Naive B cell (primary cell): Measurements from ENCODE around the gene TCTN1. TPM values are rescaled to one million over a fixed set of nuclear protein-coding genes. Genes with fewer than 3 reads are reported as not detected.

Experiments used
- ATAC-seq, 2 donors: fragments of 150-1000 bp; cut with Tn5 transposase; 2 replicates each; pipeline ENCODE4 v1.10.0; 2021; ENCODE audit warnings: low read depth in 2 of 2, mild to moderate bottlenecking in 2 of 2, moderate library complexity in 2 of 2
- DNase-seq: peaks from one replicate; pipeline ENCODE4 v3.0.0; 2022
- H3K27ac Mint-ChIP-seq, 6 donors: one replicate each; pipeline ENCODE4 v1.8.0; 2020 to 2022; ENCODE audit warnings: mild to moderate bottlenecking in 6 of 6, mixed read lengths in 6 of 6, moderate library complexity in 5 of 6, inconsistent platforms in 2 of 6
- H3K27me3 Mint-ChIP-seq, 3 donors: one replicate each; pipeline ENCODE4 v1.8.0; 2021 to 2022; ENCODE audit warnings: mixed read lengths in 3 of 3, mild to moderate bottlenecking in 1 of 3
- H3K36me3 Mint-ChIP-seq, 2 donors: one replicate each; pipeline ENCODE4 v1.8.0; 2020 to 2022; ENCODE audit warnings: mixed read lengths in 2 of 2, inconsistent platforms in 1 of 2, mild to moderate bottlenecking in 1 of 2
- H3K4me1 Mint-ChIP-seq, 3 donors: one replicate each; pipeline ENCODE4 v1.8.0; 2020 to 2022; ENCODE audit warnings: mixed read lengths in 3 of 3, inconsistent platforms in 1 of 3, mild to moderate bottlenecking in 1 of 3, moderate library complexity in 1 of 3
- H3K4me3 Mint-ChIP-seq, 8 donors: one replicate each; pipeline ENCODE4 v1.8.0; 2020 to 2022; ENCODE audit warnings: mild to moderate bottlenecking in 8 of 8, mixed read lengths in 8 of 8, moderate library complexity in 8 of 8, inconsistent platforms in 2 of 8
- H3K9me3 Mint-ChIP-seq, 7 donors: one replicate each; pipeline ENCODE4 v1.8.0; 2020 to 2022; ENCODE audit warnings: mixed read lengths in 7 of 7, mild to moderate bottlenecking in 5 of 7, inconsistent platforms in 2 of 7, moderate library complexity in 1 of 7
- polyA plus RNA-seq, 6 donors: library from polyadenylated mRNA; unstranded; fragments of 300-500 nt; fragmentation: Illumina TruSeq; gene quantifications; one replicate each; pipeline ENCODE4 v1.2.3, GENCODE V29; 2021; ENCODE audit warnings: low read depth in 6 of 6

The TCTN1 gene
- polyA plus RNA-seq, 6 donors from 2014 or later: 52.8 to 109 (median 84.3) TPM

DNA sequence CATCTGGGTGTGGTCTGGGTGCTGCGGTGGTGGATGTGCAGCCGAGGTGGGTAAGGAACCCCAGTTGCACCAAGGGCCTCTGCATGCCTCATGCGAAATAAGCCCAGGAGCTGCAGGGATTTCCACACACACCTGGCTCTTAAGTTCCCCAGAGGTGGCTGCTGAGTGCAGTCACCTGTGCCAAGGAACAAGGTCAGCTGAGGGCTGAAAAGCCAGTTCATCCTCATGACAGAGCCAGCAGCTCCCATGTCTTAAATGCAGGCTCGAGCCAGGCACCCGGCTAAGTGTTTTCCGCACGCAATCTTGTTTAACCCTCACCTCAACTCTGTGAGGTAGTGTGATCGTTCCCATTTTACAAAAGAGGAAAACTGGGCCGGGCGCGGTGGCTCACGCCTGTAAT is 65.3 kb downstream of the TCTN1 start:
- Mint-ChIP-seq H3K27me3 (no peaks in the 10 kb centered on the region), H3K36me3 (peaks cover 35 to 51% of the 10 kb centered on the region in 2 donors), H3K4me1 (peaks cover 68 to 96% (median 89%) of the 10 kb centered on the region in 3 donors), H3K4me3 (peak overlapping the region; percentile 81 to 98 (median 90)), H3K27ac (peak overlapping the region; percentile 63 to 99 (median 84)), H3K9me3 (peaks cover 0 to 2% (median 0%) of the 10 kb centered on the region in 7 donors)
- ATAC-seq (no peak), DNase-seq (no peak)

DNA sequence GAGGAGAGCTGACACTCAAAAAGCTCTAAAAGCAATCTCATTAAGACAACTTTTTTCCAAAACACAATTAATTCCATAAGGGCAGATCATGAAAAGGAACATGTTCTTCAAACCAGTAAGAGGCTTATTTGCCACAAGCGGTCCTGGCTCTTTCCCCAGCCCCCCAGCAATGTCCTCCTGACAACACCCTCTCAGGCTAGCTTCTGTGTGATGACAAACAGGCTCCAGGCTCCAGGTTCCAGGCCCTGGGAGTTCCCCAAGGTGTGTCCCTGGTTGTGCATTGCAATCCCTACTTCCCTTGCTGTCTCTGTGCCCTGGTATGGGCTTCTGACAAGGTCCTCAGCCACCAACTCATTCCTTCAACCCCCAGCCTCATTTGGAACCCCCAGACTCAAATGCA is 66.1 kb downstream of the TCTN1 start:
- Mint-ChIP-seq H3K4me3 (peak overlapping the region; percentile 81 to 98 (median 90)), H3K27ac (peak overlapping the region; percentile 65 to 99 (median 92)), H3K9me3 (no peaks in the 10 kb centered on the region), H3K27me3 (no peaks in the 10 kb centered on the region), H3K36me3 (peaks cover 36 to 51% of the 10 kb centered on the region in 2 donors), H3K4me1 (peaks cover 69 to 96% (median 89%) of the 10 kb centered on the region in 3 donors)
- ATAC-seq (no peak), DNase-seq (no peak)

DNA sequence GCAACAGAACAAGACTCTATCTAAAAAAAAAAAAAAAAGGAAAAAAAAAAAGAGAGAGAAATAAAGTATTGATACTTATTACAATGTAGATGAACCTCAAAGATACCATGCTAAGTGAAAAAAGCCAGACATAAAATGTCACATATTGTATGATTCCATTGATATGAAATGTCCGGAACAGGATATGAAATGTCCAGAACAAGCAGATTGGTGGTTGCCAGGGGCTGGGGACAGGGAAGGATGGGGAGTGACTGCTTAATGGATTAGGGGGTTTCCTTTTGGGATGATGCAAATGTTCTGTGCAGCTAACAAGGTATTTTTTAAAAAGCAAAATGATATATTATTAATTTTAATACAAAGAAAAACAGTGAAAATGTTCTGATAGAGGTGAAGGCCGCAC is 70.0 kb downstream of the TCTN1 start:
- H3K27me3 Mint-ChIP-seq: no peaks in the 10 kb centered on the region
- DNase-seq (no peak), ATAC-seq (no peak)
- peaks cover 58 to 63% of the 10 kb centered on the region in 2 donors for H3K36me3 Mint-ChIP-seq
- peaks cover 61 to 79% (median 70%) of the 10 kb centered on the region in 3 donors for H3K4me1 Mint-ChIP-seq
- peak overlapping the region in 4 of 6 donors; percentile 59 to 99 (median 76) for H3K27ac Mint-ChIP-seq
- peak overlapping the region; percentile 89 to 100 (median 97) for H3K4me3 Mint-ChIP-seq
- H3K9me3 Mint-ChIP-seq: no peaks in the 10 kb centered on the region

DNA sequence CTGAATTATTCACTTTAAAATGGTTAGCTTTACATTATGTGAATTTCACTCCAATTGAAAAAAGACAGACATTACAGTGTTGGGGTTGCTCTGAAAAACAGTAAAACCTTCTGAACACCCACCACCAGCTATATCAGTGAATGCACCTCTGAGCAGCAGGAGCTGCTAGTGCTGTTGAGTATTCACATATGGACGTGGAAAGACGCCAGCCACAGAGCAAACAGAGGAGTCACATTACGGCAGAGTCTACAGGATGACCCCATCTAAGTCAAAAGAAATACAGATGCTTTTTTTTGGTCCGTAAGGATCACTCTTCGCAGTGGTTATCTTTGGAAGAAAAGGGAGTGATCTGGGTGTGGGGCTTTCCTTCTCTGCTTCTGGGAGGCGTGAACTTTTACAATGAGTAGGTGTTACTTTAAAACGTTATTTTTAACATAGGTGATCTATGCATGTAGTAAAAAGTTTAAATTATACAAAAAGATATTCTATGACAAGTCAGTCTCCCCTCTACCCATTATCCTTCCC is 70.4 kb downstream of the TCTN1 start:
- Mint-ChIP-seq H3K36me3 (peaks cover 61 to 63% of the 10 kb centered on the region in 2 donors), H3K9me3 (no peaks in the 10 kb centered on the region), H3K4me1 (peaks cover 60 to 75% (median 65%) of the 10 kb centered on the region in 3 donors), H3K4me3 (peak overlapping the region; percentile 89 to 100 (median 97)), H3K27me3 (no peaks in the 10 kb centered on the region), H3K27ac (peak overlapping the region in 5 of 6 donors; percentile 42 to 99 (median 82))
- DNase-seq (no peak), ATAC-seq (no peak)

DNA sequence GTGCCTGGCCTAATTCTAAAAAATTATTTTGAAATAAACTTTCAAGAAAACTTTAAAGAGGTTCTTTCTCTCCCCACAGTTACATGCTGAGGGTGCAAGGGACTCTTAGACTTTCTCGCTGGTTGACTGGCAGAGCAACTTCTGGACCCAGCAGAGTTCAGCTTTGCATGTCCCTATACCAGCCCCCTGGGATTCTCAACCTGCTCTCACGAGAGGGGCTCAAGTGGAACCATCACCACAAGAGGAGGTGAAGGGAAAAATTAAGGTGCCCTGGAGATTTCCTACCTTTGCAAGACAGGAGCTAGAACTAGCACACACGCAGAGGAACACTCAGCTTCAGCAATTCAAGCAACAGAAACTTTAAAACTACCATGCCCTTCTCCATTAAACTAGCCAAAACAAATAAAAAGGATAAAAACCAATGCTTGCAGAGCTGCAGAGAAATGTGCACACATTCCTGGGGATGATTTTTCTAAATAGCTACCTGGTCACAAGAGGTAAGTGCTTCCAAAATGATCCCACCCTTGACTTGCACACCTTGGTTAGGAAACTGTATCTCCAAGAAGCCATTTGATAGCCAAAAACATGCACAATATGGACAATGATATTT is 72.5 kb downstream of the TCTN1 start:
- H3K4me3 Mint-ChIP-seq: peak overlapping the region; percentile 89 to 100 (median 97)
- DNase-seq (no peak), ATAC-seq (no peak)
- H3K9me3 Mint-ChIP-seq: no peaks in the 10 kb centered on the region
- H3K4me1 Mint-ChIP-seq: peaks cover 59 to 76% (median 68%) of the 10 kb centered on the region in 3 donors
- H3K27ac Mint-ChIP-seq: peak overlapping the region; percentile 47 to 96 (median 91)
- no peaks in the 10 kb centered on the region for H3K27me3 Mint-ChIP-seq
- H3K36me3 Mint-ChIP-seq: peaks cover 50 to 56% of the 10 kb centered on the region in 2 donors

DNA sequence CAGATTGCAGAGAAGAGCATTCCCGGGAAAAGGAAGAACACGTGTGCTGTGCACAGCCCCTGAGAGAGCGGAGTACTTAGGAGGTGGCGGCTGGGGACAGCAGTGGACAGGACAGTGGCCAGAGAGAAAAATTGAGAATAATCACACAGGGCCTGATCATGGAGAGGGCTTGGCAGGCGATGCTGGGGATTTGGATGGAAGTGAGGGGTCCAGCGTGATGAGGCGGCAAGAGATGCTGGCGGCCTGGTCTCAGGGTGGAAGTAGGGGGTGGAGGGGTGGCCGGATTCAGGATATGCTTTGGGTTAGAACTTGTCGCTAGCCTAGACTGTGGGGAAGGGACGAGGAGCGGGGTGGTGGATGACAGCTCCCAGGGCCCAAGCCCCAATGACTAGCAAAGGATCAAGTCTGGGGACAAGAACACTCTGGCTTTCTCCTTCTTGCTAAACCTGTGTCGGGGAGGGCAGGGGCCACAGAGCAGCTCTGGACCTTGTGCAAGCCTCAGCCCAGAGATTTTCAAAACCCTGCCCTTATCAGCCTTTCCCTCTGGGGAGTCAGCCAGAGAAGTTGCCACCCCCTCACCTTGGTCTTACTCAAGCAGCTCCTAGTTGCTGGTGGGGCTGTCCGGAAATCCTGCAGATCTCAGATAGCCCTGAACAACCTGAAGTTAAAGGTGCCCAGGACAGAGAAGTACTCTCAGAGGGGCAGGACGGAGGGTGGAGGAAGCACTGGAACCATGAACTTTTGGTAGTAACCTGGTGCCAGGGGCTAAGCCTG is 73.7 kb downstream of the TCTN1 start:
- Mint-ChIP-seq H3K4me1 (peaks cover 61 to 79% (median 68%) of the 10 kb centered on the region in 3 donors), H3K36me3 (peaks cover 45 to 49% of the 10 kb centered on the region in 2 donors)
- DNase-seq: no peak

DNA sequence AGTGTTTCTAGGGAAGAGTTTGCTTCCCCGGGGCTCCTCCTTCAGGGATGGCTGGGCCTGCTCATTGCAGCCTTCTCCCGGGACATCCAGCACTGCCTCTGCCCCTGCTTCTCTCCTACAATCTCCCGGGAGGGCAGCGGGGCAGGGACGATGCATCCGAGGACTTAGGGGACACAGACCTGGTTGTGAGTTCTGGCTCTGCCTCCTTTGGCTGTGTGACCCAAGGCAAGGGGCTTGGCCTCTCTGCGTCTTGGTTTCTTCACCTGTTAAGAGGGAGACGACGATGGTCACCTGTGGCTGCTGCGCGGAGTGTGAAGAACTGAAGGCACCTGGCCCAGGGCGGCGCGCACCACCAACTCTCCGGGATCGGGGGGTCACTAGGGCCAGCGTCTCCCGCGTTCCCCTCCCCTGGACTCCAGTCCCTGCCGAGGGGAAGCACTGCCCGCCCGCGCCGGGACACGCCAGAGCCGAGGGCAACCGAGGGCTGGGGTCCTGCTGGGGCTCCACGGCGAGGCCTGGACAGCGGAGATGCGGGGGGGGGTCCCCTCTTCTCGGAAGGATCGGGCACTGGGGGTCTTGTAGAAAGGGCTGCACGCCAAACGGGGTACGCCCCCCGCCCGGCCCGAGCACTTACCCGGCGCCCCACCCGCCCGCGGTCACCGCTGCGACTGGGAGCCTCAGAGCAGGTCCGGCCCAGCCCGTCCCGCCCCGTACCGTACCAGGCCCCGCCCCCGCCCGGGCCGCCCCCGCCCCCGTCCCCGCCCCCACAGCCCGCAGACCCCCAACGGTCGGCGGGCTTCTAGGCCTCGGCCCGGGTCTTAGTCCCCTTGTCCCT is 74.7 kb downstream of the TCTN1 start, which contains the start of gene HVCN1:
TSS of gene HVCN1 (minus strand) at position 670 of the 835 bp plus-strand sequence. CDS start 5,870 bp downstream, outside the sequence.
- ATAC-seq: peak; percentile 59
- no peaks in the 10 kb centered on the region for H3K9me3 Mint-ChIP-seq
- H3K4me1 Mint-ChIP-seq: peaks cover 59 to 74% (median 64%) of the 10 kb centered on the region in 3 donors
- H3K27me3 Mint-ChIP-seq: no peaks in the 10 kb centered on the region
- peak; percentile 44 for DNase-seq
- peak within 1 kb of the TSS; percentile 89 to 100 (median 98) for H3K4me3 Mint-ChIP-seq
- H3K36me3 Mint-ChIP-seq: peaks cover 45 to 48% of the 10 kb centered on the region in 2 donors
- peak within 1 kb of the TSS; percentile 91 to 98 (median 95) for H3K27ac Mint-ChIP-seq

More for the DNA sequence above, 73.7 kb downstream of the TCTN1 start:
- Mint-ChIP-seq H3K9me3 (no peaks in the 10 kb centered on the region), H3K27me3 (no peaks in the 10 kb centered on the region), H3K4me3 (peak overlapping the region; percentile 89 to 100 (median 97)), H3K27ac (peak overlapping the region; percentile 82 to 96 (median 92))
- no peak for ATAC-seq

DNA sequence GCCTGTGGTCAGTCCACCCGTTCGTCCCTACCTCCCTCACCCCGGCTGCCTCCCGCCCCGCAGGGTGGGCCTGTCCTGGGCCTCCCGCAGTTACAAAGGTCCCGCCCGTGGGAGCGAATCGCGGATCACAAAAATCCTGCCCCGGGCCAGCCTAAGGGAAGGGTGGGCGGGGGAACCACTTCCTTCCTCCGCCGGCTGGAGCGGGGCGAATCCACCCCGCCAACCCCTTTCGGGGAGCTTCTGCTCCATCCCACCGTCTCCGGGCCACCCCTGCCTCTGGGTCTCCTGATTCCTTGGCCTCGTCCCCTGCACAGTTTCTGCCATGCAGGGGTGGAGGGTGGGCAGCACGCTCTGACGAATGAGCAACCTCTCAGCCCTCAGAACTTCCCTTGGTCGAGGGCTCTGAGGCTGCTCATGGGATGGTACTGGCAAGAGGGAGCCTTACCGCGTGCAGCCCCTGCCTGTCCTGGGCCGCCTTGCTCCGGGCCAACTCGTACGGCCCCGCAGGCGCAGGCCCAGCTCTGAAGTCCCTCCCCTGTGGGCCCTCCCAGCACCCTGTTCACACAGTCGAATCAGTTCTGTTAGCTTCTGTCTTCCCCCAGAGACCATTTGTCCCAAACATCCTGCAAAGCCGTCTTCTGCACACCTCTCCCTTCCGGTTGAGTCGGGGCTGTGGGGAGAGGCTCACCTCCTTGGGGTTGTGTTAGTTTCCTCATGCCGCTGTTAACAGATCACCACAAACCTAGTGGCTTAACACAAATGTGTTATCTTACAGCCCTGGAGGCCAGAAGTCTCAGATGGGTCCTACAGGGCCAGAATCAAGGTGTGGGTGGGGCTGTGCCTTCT is 75.6 kb downstream of the TCTN1 start:
- H3K4me1 Mint-ChIP-seq: peaks cover 59 to 74% (median 66%) of the 10 kb centered on the region in 3 donors
- H3K27ac Mint-ChIP-seq: peak overlapping the region; percentile 88 to 98 (median 95)
- peaks cover 36 to 39% of the 10 kb centered on the region in 2 donors for H3K36me3 Mint-ChIP-seq
- peak; percentile 72 to 76 for ATAC-seq
- peak; percentile 67 for DNase-seq
- H3K27me3 Mint-ChIP-seq: no peaks in the 10 kb centered on the region
- peak overlapping the region; percentile 89 to 98 (median 96) for H3K4me3 Mint-ChIP-seq
- no peaks in the 10 kb centered on the region for H3K9me3 Mint-ChIP-seq

DNA sequence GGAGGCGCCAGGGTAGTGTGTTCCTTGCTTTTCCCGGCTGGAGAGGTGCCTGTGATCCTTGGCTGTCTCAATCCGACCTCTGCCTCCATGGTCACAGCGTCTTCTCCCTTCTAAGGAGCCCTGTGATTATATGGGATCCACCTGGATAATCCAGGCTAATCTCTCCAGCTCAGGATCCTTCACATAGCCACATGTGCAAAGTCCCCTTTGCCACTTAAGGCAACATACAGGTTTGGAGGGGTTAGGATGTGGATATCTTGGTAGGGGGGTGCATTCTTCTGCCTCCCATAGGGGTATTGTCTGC is 76.2 kb downstream of the TCTN1 start:
- no peaks in the 10 kb centered on the region for H3K9me3 Mint-ChIP-seq
- peak overlapping the region; percentile 89 to 98 (median 96) for H3K4me3 Mint-ChIP-seq
- H3K27ac Mint-ChIP-seq: peak overlapping the region; percentile 88 to 98 (median 95)
- H3K4me1 Mint-ChIP-seq: peaks cover 58 to 74% (median 65%) of the 10 kb centered on the region in 3 donors
- ATAC-seq (no peak), DNase-seq (no peak)
- peaks cover 31 to 33% of the 10 kb centered on the region in 2 donors for H3K36me3 Mint-ChIP-seq
- no peaks in the 10 kb centered on the region for H3K27me3 Mint-ChIP-seq

DNA sequence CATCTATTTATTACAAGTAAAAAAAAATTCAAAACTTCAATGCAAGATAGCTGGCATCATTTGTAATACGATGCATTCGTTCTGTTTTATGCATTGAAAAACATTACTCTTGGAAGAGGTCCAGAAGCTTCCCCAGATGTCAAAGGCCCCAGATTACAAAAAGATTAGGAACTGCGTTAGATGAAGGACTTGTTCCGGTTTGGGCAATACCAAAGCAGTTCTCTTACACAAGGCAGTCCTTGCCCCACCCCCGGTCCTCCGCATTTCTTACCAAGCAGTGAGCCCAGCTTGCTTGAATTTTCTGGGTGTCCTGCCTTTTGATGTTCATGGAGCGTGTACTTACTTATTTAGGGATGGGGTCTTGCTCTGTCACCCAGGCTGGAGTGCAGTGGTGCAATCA is 79.8 kb downstream of the TCTN1 start:
- ATAC-seq (no peak), DNase-seq (no peak)
- peaks cover 0 to 3% (median 0%) of the 10 kb centered on the region in 7 donors for H3K9me3 Mint-ChIP-seq
- peak overlapping the region in 7 of 8 donors; percentile 47 to 71 (median 64) for H3K4me3 Mint-ChIP-seq
- H3K4me1 Mint-ChIP-seq: peaks cover 61 to 86% (median 86%) of the 10 kb centered on the region in 3 donors
- H3K27me3 Mint-ChIP-seq: no peaks in the 10 kb centered on the region
- H3K27ac Mint-ChIP-seq: peak overlapping the region; percentile 50 to 88 (median 78)
- peaks cover 0 to 7% of the 10 kb centered on the region in 2 donors for H3K36me3 Mint-ChIP-seq

DNA sequence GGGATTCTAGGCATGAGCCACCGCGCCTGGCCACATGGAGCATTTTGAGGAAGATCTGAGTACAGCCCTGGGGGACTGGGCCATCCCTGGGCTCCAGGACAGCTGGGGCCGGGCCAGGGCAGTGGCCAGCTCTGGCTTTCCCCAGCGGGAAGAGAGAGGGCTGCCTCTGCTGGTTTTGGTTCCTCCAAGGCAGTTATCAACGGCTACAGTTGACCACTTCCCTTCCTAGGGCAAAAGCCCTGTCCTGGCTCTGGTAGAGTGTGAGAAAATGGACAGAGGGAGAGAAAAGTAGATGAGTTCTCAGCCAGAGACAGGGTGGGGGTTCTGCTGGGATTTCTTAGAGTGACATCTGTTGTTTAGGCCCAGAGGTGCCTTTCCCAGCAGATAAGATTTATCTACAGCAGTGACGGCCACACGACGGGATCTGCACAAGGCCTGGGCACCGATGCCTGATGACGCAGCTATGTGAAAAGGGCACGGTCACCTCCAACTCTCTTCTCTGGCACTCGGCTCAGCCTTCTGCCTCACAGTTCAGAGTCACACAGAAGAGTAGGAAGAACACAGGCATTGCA is 80.5 kb downstream of the TCTN1 start:
- DNase-seq (no peak), ATAC-seq (no peak)
- Mint-ChIP-seq H3K36me3 (peaks cover 0 to 4% of the 10 kb centered on the region in 2 donors), H3K4me3 (peak overlapping the region in 7 of 8 donors; percentile 47 to 77 (median 64)), H3K27ac (peak overlapping the region; percentile 66 to 88 (median 80)), H3K27me3 (no peaks in the 10 kb centered on the region), H3K4me1 (peaks cover 59 to 87% (median 85%) of the 10 kb centered on the region in 3 donors), H3K9me3 (peaks cover 0 to 3% (median 0%) of the 10 kb centered on the region in 7 donors)

DNA sequence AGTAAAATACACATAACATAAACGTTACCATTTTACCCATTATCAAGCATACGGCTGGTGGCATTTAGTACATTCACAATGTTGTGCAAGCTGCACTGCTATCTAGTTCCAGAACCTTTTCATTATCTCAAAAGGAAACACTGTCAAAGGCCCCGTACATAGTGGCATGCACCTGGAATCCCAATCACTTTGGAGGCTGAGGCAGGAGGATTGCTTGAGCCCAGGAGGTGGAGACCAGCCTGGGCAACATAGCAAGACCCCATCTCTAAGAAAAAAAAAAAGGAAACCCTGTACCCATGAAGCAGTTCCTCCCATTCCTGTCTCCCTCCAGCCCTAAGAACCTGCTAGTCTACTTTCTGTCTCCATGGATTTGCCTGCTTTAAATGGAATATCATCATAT is 82.4 kb downstream of the TCTN1 start:
- Mint-ChIP-seq H3K4me3 (peak overlapping the region in 3 of 8 donors; percentile 0 to 65 (median 20)), H3K4me1 (peaks cover 48 to 73% (median 66%) of the 10 kb centered on the region in 3 donors), H3K36me3 (no peaks in the 10 kb centered on the region), H3K27ac (peak overlapping the region in 2 of 6 donors; percentile 94 to 98), H3K27me3 (no peaks in the 10 kb centered on the region), H3K9me3 (peaks cover 0 to 3% (median 0%) of the 10 kb centered on the region in 7 donors)
- DNase-seq (no peak), ATAC-seq (no peak)
